Liver (tissue), 9 donors: ENCODE results near the gene DIP2A. TPM values are rescaled to one million over a fixed set of nuclear protein-coding genes. Genes with fewer than 3 reads are reported as not detected.

Source experiments
- DNase-seq: peaks from one replicate; pipeline ENCODE4 v3.0.0-alpha.2; 2017; ENCODE audit warnings: low spot score
- H3K27ac ChIP-seq, 2 donors: one replicate each; pipeline ENCODE4 v1.7.0; 2013; ENCODE audit warnings: inconsistent platforms in 2 of 2, low read length in 2 of 2, control low read depth in 1 of 2, low read depth in 1 of 2, mild to moderate bottlenecking in 1 of 2
- H3K27me3 ChIP-seq, 4 donors: one replicate each; pipeline versions ENCODE4 v1.6.1 to v1.7.0; 2013; ENCODE audit warnings: low read length in 3 of 4, inconsistent platforms in 1 of 4, mild to moderate bottlenecking in 1 of 4, moderate library complexity in 1 of 4; ENCODE audit not compliant: control insufficient read depth in 4 of 4, insufficient read depth in 4 of 4
- H3K36me3 ChIP-seq, 4 donors: one replicate each; pipeline versions ENCODE4 v1.6.1 to v1.7.0; 2013; ENCODE audit warnings: low read length in 3 of 4, mild to moderate bottlenecking in 3 of 4, low read depth in 1 of 4, moderate library complexity in 1 of 4; ENCODE audit not compliant: control insufficient read depth in 4 of 4, insufficient read depth in 3 of 4
- H3K4me1 ChIP-seq, 4 donors: one replicate each; pipeline versions ENCODE4 v1.6.1 to v1.7.0; 2013; ENCODE audit warnings: low read length in 3 of 4, mild to moderate bottlenecking in 3 of 4, moderate library complexity in 1 of 4; ENCODE audit not compliant: control insufficient read depth in 4 of 4, insufficient read depth in 4 of 4
- H3K4me3 ChIP-seq, 3 donors: one replicate each; pipeline versions ENCODE4 v1.6.1 to v1.7.0; 2013; ENCODE audit warnings: low read length in 3 of 3, control low read depth in 1 of 3, low read depth in 1 of 3, mild to moderate bottlenecking in 1 of 3
- H3K9ac ChIP-seq, 2 donors: one replicate each; pipeline ENCODE4 v1.7.0; 2013; ENCODE audit warnings: low read length in 2 of 2, mild to moderate bottlenecking in 2 of 2, moderate library complexity in 2 of 2, control low read depth in 1 of 2, low read depth in 1 of 2
- H3K9me3 ChIP-seq, 4 donors: one replicate each; pipeline versions ENCODE4 v1.6.1 to v1.7.0; 2013; ENCODE audit warnings: low read length in 3 of 4; ENCODE audit not compliant: control insufficient read depth in 4 of 4
- ATF3 ChIP-seq: IDR thresholded peaks from 2 replicates; pipeline ENCODE4 v1.6.1; 2016; ENCODE audit warnings: antibody characterized with exemption
- FOXA1 ChIP-seq: IDR thresholded peaks from 2 replicates; pipeline ENCODE4 v1.6.1; 2016; ENCODE audit warnings: antibody characterized with exemption
- FOXA2 ChIP-seq: IDR thresholded peaks from 2 replicates; pipeline ENCODE4 v1.6.1; 2016; ENCODE audit warnings: antibody characterized with exemption
- GABPA ChIP-seq, 2 donors: IDR thresholded peaks in 1 of 2; conservative IDR thresholded peaks in 1 of 2; 2 replicates each; pipeline ENCODE4 v1.6.1; 2016; ENCODE audit warnings: antibody characterized with exemption in 2 of 2, mild to moderate bottlenecking in 1 of 2, moderate library complexity in 1 of 2
- HNF4A ChIP-seq, 2 donors: conservative IDR thresholded peaks; 2 replicates each; pipeline ENCODE4 v1.6.1; 2016; ENCODE audit warnings: antibody characterized with exemption in 2 of 2, mild to moderate bottlenecking in 2 of 2
- HNF4G ChIP-seq: IDR thresholded peaks from 2 replicates; pipeline ENCODE4 v1.6.1; 2016; ENCODE audit warnings: antibody characterized with exemption
- JUND ChIP-seq, 2 donors: IDR thresholded peaks; 2 replicates each; pipeline ENCODE4 v1.6.1; 2016; ENCODE audit warnings: antibody characterized with exemption in 2 of 2
- MAX ChIP-seq: IDR thresholded peaks from 2 replicates; pipeline ENCODE4 v1.6.1; 2016; ENCODE audit warnings: antibody characterized with exemption
- NR2F2 ChIP-seq: IDR thresholded peaks from 2 replicates; pipeline ENCODE4 v1.6.1; 2016; ENCODE audit warnings: antibody characterized with exemption
- RAD21 ChIP-seq, 2 donors: IDR thresholded peaks; 2 replicates each; pipeline ENCODE4 v1.6.1; 2016; ENCODE audit warnings: antibody characterized with exemption in 2 of 2, mild to moderate bottlenecking in 2 of 2
- RXRA ChIP-seq, 2 donors: IDR thresholded peaks; 2 replicates each; pipeline ENCODE4 v1.6.1; 2017 to 2018; ENCODE audit warnings: antibody characterized with exemption in 2 of 2, mild to moderate bottlenecking in 1 of 2
- SP1 ChIP-seq: IDR thresholded peaks from 2 replicates; pipeline ENCODE4 v1.6.1; 2018; ENCODE audit warnings: antibody characterized with exemption, mild to moderate bottlenecking
- TAF1 ChIP-seq: conservative IDR thresholded peaks from 2 replicates; pipeline ENCODE4 v1.6.1; 2016; ENCODE audit warnings: antibody characterized with exemption, mild to moderate bottlenecking
- YY1 ChIP-seq: IDR thresholded peaks from 2 replicates; pipeline ENCODE4 v1.6.1; 2016; ENCODE audit warnings: antibody characterized with exemption, mild to moderate bottlenecking
- WGBS: extraction: QIAGEN DNeasy Blood & Tissue Kit; methylation state at CpG from one replicate; pipeline ENCODE4 v1.1.7; 2013; 5-methylcytosine and 5-hydroxymethylcytosine counted together
- polyA plus RNA-seq, 2 donors: library from polyadenylated mRNA; stranded (reverse) in 1 of 2; unstranded in 1 of 2; fragments of 200-250 nt in 1 of 2; fragments of >200 nt in 1 of 2; fragmentation: Nextera tagmentation in 1 of 2; extraction: Ambion mirVana in 1 of 2; gene quantifications; one replicate each; pipeline versions ENCODE4 v1.2.1 to v1.2.3, GENCODE V29; 2013 to 2015
- total RNA-seq, 2 donors: library from RNA; depleted of rRNA; stranded (reverse); fragments of >200 nt; gene quantifications; one replicate each; pipeline ENCODE4 v1.2.3, GENCODE V29; 2014
- TF ChIP-seq, protein P1 (sequence below): IDR thresholded peaks from 2 replicates; pipeline ENCODE4 v1.6.1; 2016; ENCODE audit warnings: antibody characterized with exemption
- TF ChIP-seq, protein P2 (sequence below): fragments of 150-350 bp; IDR thresholded peaks from 2 replicates; pipeline ENCODE4 v1.5.1; 2017; ENCODE audit warnings: improper control_type of control experiment, low read depth, low read length; ENCODE audit not compliant: missing input control
- donor health status: healthy.
- donor health status: healthy.
- donor health status: healthy.
- donor health status: healthy.
- donor health status: healthy.

DIP2A gene
- total and polyA plus RNA-seq, 4 donors, result 3.8 to 21.7 (median 7.5) TPM

- no peak overlapping the region for H3K9ac ChIP-seq
Measured at GRCh38 chr21:46544824-46545223, 86.1 kb downstream of the DIP2A start.

DNA sequence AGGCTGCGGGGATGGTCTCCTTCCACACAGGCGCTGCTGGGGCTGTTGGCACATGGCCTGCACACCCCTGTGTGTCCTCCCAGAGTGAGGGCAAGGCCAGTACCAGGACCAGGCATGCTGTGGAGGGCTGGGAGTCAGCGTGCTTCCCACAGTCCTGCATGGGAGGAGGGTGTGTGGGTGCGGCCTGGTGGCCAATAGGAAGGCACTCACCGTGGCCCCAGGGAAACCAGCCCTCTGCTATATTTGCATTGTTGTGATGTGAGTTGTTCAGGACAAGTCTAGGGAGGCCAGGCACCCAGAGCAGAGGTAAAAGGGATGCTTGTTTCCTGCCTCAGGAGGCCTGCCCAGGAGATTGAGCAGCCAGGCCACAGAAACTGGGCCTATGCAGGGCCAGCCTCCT, 86.7 kb downstream of the DIP2A start:
- DNase-seq, result no peak
- Histone ChIP-seq H3K27ac (no peak overlapping the region), H3K4me1 (no peaks in the 10 kb centered on the region), H3K9me3 (no peaks in the 10 kb centered on the region), H3K9ac (no peak overlapping the region), H3K4me3 (no peak overlapping the region), H3K27me3 (no peaks in the 10 kb centered on the region), H3K36me3 (peaks cover 5 to 72% (median 28%) of the 10 kb centered on the region in 4 donors)
- 96% methylated on average over 5 of the region's 5 CpGs for WGBS
- TF ChIP-seq MAX, result no peak
- TF ChIP-seq SP1, result no peak
- no peak for TF ChIP-seq FOXA1
- no peak for TF ChIP-seq GABPA (IDR thresholded peaks at IDR 0.05 in 1 of 2, conservative IDR thresholded peaks at IDR 0.05 in 1 of 2)
- TF ChIP-seq RXRA (IDR thresholded peaks at IDR 0.05), result no peak
- TF ChIP-seq, protein P1, sequence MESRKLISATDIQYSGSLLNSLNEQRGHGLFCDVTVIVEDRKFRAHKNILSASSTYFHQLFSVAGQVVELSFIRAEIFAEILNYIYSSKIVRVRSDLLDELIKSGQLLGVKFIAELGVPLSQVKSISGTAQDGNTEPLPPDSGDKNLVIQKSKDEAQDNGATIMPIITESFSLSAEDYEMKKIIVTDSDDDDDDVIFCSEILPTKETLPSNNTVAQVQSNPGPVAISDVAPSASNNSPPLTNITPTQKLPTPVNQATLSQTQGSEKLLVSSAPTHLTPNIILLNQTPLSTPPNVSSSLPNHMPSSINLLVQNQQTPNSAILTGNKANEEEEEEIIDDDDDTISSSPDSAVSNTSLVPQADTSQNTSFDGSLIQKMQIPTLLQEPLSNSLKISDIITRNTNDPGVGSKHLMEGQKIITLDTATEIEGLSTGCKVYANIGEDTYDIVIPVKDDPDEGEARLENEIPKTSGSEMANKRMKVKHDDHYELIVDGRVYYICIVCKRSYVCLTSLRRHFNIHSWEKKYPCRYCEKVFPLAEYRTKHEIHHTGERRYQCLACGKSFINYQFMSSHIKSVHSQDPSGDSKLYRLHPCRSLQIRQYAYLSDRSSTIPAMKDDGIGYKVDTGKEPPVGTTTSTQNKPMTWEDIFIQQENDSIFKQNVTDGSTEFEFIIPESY, result no peak

More at GRCh38 chr21:46544824-46545223, 86.1 kb downstream of the DIP2A start:
- 94% methylated on average over 5 of the region's 5 CpGs for WGBS
- Histone ChIP-seq H3K4me1 (no peaks in the 10 kb centered on the region), H3K4me3 (no peak overlapping the region), H3K9me3 (no peaks in the 10 kb centered on the region), H3K36me3 (peaks cover 8 to 74% (median 30%) of the 10 kb centered on the region in 4 donors), H3K27me3 (no peaks in the 10 kb centered on the region), H3K27ac (no peak overlapping the region)
- no peak for TF ChIP-seq ATF3
- TF ChIP-seq GABPA (IDR thresholded peaks at IDR 0.05 in 1 of 2, conservative IDR thresholded peaks at IDR 0.05 in 1 of 2), result no peak
- no peak for TF ChIP-seq RXRA (IDR thresholded peaks at IDR 0.05)
- no peak for TF ChIP-seq MAX
- no peak for TF ChIP-seq HNF4A (conservative IDR thresholded peaks at IDR 0.05)
- no peak for TF ChIP-seq FOXA2
- TF ChIP-seq TAF1, result no peak
- no peak for TF ChIP-seq JUND (IDR thresholded peaks at IDR 0.05)
- TF ChIP-seq YY1, result no peak
- no peak for TF ChIP-seq NR2F2
- TF ChIP-seq, protein P2, sequence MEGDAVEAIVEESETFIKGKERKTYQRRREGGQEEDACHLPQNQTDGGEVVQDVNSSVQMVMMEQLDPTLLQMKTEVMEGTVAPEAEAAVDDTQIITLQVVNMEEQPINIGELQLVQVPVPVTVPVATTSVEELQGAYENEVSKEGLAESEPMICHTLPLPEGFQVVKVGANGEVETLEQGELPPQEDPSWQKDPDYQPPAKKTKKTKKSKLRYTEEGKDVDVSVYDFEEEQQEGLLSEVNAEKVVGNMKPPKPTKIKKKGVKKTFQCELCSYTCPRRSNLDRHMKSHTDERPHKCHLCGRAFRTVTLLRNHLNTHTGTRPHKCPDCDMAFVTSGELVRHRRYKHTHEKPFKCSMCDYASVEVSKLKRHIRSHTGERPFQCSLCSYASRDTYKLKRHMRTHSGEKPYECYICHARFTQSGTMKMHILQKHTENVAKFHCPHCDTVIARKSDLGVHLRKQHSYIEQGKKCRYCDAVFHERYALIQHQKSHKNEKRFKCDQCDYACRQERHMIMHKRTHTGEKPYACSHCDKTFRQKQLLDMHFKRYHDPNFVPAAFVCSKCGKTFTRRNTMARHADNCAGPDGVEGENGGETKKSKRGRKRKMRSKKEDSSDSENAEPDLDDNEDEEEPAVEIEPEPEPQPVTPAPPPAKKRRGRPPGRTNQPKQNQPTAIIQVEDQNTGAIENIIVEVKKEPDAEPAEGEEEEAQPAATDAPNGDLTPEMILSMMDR, result no peak
- TF ChIP-seq, protein P1, result no peak
- TF ChIP-seq FOXA1, result no peak
- no peak for TF ChIP-seq RAD21 (IDR thresholded peaks at IDR 0.05)
- TF ChIP-seq SP1, result no peak
- no peak for TF ChIP-seq HNF4G
- no peak for DNase-seq
